IMR-90 (cell line): Measurements from ENCODE around the gene HECW1. TPM values are rescaled to one million over a fixed set of nuclear protein-coding genes. Genes with fewer than 3 reads are reported as not detected.

Source experiments
- ATAC-seq: fragments of 200-7000 bp; cut with Tn5 transposase; 2 replicates; pipeline ENCODE4 v1.9.1; 2020; ENCODE audit warnings: low read depth, mild to moderate bottlenecking, moderate library complexity
- BruUV-seq: library from RNA; stranded (reverse); fragments of 400-500 nt; replicated peaks from 2 replicates; lab custom pipeline; 2021; lab: Mats Ljungman, UMichigan
- CTCF ChIA-PET: fragments of 300-600 bp; formaldehyde crosslinking; extraction: SDS; loops from one replicate; lab custom pipeline; 2021; ENCODE audit warnings: antibody characterized with exemption; lab: Yijun Ruan, JAX
- POLR2A ChIA-PET: fragments of 300-600 bp; sonication (Branson Sonifier 250); formaldehyde crosslinking; loops from one replicate; lab custom pipeline; 2022; ENCODE audit warnings: antibody characterized with exemption; ENCODE audit not compliant: unreplicated experiment; lab: Charles Lee
- DNase-seq: peaks from one replicate; pipeline ENCODE4 v3.0.0; 2013
- H2AFZ ChIP-seq: replicated peaks from 2 replicates; pipeline ENCODE3; 2013; ENCODE audit warnings: low read length, mild to moderate bottlenecking; ENCODE audit not compliant: poor library complexity
- H2AK5ac ChIP-seq: 2 replicates; pipeline ENCODE4 v1.6.1; 2013; ENCODE audit warnings: low read depth, low read length, inconsistent platforms
- H2AK9ac ChIP-seq: replicated peaks from 2 replicates; pipeline ENCODE3; 2013; ENCODE audit warnings: mild to moderate bottlenecking, low read depth, low read length, moderate library complexity; ENCODE audit not compliant: poor library complexity
- H2BK120ac ChIP-seq: 2 replicates; pipeline ENCODE4 v1.6.1; 2013; ENCODE audit warnings: low read depth, low read length, inconsistent platforms
- H2BK15ac ChIP-seq: 3 replicates; pipeline ENCODE4 v1.6.1; 2013; ENCODE audit warnings: low read depth, low read length, inconsistent platforms
- H2BK20ac ChIP-seq: 2 replicates; pipeline ENCODE4 v1.6.1; 2013; ENCODE audit warnings: low read depth, mild to moderate bottlenecking, inconsistent platforms, low read length, moderate library complexity
- H2BK5ac ChIP-seq: 2 replicates; pipeline ENCODE4 v1.6.1; 2013; ENCODE audit warnings: mild to moderate bottlenecking, low read depth, low read length, inconsistent platforms; ENCODE audit not compliant: poor library complexity, severe bottlenecking
- H3K14ac ChIP-seq: replicated peaks from 2 replicates; pipeline ENCODE4 v1.6.1; 2013; ENCODE audit warnings: low read depth, low read length, inconsistent platforms
- H3K18ac ChIP-seq: 2 replicates; pipeline ENCODE4 v1.6.1; 2013; ENCODE audit warnings: low read depth, low read length, control low read depth
- H3K23ac ChIP-seq: 2 replicates; pipeline ENCODE4 v1.6.1; 2013; ENCODE audit warnings: low read depth, low read length, inconsistent platforms
- H3K27ac ChIP-seq: 2 replicates; pipeline ENCODE4 v1.5.1; 2013; ENCODE audit warnings: mild to moderate bottlenecking, control low read depth, low read length; ENCODE audit not compliant: insufficient read depth
- H3K27me3 ChIP-seq: 2 replicates; pipeline ENCODE4 v1.6.1; 2013; ENCODE audit warnings: low read length; ENCODE audit not compliant: control insufficient read depth, insufficient read depth
- H3K36me3 ChIP-seq: 2 replicates; pipeline ENCODE4 v1.6.1; 2013; ENCODE audit warnings: low read length, mixed read lengths; ENCODE audit not compliant: control insufficient read depth, insufficient read depth
- H3K4ac ChIP-seq: 2 replicates; pipeline ENCODE4 v1.6.1; 2013; ENCODE audit warnings: low read depth, low read length, inconsistent platforms
- H3K4me1 ChIP-seq: 2 replicates; pipeline ENCODE4 v1.6.1; 2013; ENCODE audit warnings: low read length, mixed read lengths; ENCODE audit not compliant: control insufficient read depth, insufficient read depth
- H3K4me2 ChIP-seq: 2 replicates; pipeline ENCODE4 v1.6.1; 2013; ENCODE audit warnings: low read depth, mild to moderate bottlenecking, control low read depth, low read length, moderate library complexity
- H3K4me3 ChIP-seq: 2 replicates; pipeline ENCODE4 v1.5.1; 2013; ENCODE audit warnings: low read depth, mild to moderate bottlenecking, control low read depth, low read length, moderate library complexity; ENCODE audit not compliant: insufficient read depth
- H3K56ac ChIP-seq: 2 replicates; pipeline ENCODE4 v1.6.1; 2013; ENCODE audit warnings: low read length, inconsistent platforms; ENCODE audit not compliant: insufficient read depth; ENCODE audit errors: extremely low read depth
- H3K79me1 ChIP-seq, 2 experiments: 2 replicates each; pipeline ENCODE4 v1.6.1; 2013; ENCODE audit warnings: low read length in 2 of 2, inconsistent platforms in 1 of 2, low read depth in 1 of 2
- H3K9ac ChIP-seq: 2 replicates; pipeline ENCODE4 v1.6.1; 2013; ENCODE audit warnings: low read depth, low read length, control low read depth
- H3K9me1 ChIP-seq: 2 replicates; pipeline ENCODE4 v1.6.1; 2013; ENCODE audit warnings: low read length, inconsistent platforms; ENCODE audit not compliant: insufficient read depth
- H3K9me3 ChIP-seq: 2 replicates; pipeline ENCODE4 v1.6.1; 2013; ENCODE audit warnings: low read length; ENCODE audit not compliant: control insufficient read depth, insufficient read depth
- H4K20me1 ChIP-seq: 2 replicates; pipeline ENCODE4 v1.6.1; 2013; ENCODE audit warnings: low read length, inconsistent platforms; ENCODE audit not compliant: insufficient read depth
- H4K5ac ChIP-seq: 2 replicates; pipeline ENCODE4 v1.6.1; 2013; ENCODE audit warnings: mild to moderate bottlenecking, low read depth, low read length, control low read depth
- H4K8ac ChIP-seq, 2 experiments: 2 replicates each; pipeline ENCODE4 v1.6.1; 2013; ENCODE audit warnings: low read depth in 2 of 2, low read length in 2 of 2, control low read depth in 1 of 2, inconsistent platforms in 1 of 2
- H4K91ac ChIP-seq: 2 replicates; pipeline ENCODE4 v1.6.1; 2013; ENCODE audit warnings: low read depth, low read length, inconsistent platforms; ENCODE audit not compliant: insufficient read depth
- BHLHE40 ChIP-seq: fragments of 150-350 bp; IDR thresholded peaks from 2 replicates; pipeline ENCODE4 v1.6.1; 2016; ENCODE audit warnings: mild to moderate bottlenecking, low read depth, low read length
- CEBPB ChIP-seq: IDR thresholded peaks from 2 replicates; pipeline ENCODE4 v1.6.1; 2012; ENCODE audit warnings: low read depth, low read length, improper control_type of control experiment
- FOS ChIP-seq: fragments of 150-350 bp; IDR thresholded peaks from 2 replicates; pipeline ENCODE4 v1.6.1; 2016; ENCODE audit warnings: low read depth, low read length
- MAFK ChIP-seq: IDR thresholded peaks from 2 replicates; pipeline ENCODE4 v1.6.1; 2012; ENCODE audit warnings: low read depth, low read length, improper control_type of control experiment
- MXI1 ChIP-seq: IDR thresholded peaks from 2 replicates; pipeline ENCODE4 v1.6.1; 2012; ENCODE audit warnings: low read depth, mild to moderate bottlenecking, low read length, moderate library complexity, borderline replicate concordance
- NFE2L2 ChIP-seq: fragments of 150-350 bp; IDR thresholded peaks from 2 replicates; pipeline ENCODE4 v1.6.1; 2016; ENCODE audit warnings: low read depth, mild to moderate bottlenecking, low read length
- RFX5 ChIP-seq: IDR thresholded peaks from 2 replicates; pipeline ENCODE4 v1.8.0; 2012; ENCODE audit warnings: low read depth, mild to moderate bottlenecking, low read length, moderate library complexity
- WGBS, 2 experiments: methylation state at CpG; one replicate each; pipeline versions ENCODE4 v1.1.5 to v1.1.7; 2013; ENCODE audit warnings: missing lambda C conversion rate in 2 of 2; ENCODE audit not compliant: insufficient read length in 1 of 2; ENCODE audit errors: extremely low coverage in 2 of 2; 5-methylcytosine and 5-hydroxymethylcytosine counted together
- dilution Hi-C: fragments of 300-500 bp; cut with HindIII; formaldehyde crosslinking; loops from one replicate; pipeline ENCODE4 v1.14.3; 2018; ENCODE audit warnings: low sequenced_read_pairs; ENCODE audit not compliant: unreplicated experiment
- in situ Hi-C: fragments of 300-500 bp; cut with MboI; formaldehyde crosslinking; loops from 3 replicates; pipeline ENCODE4 v1.14.3; 2019; ENCODE audit warnings: low sequenced_read_pairs, inconsistent platforms, mixed read lengths
- intact Hi-C: fragments of 100-400 bp; cut with micrococcal nuclease; formaldehyde crosslinking; loops from 2 replicates; pipeline ENCODE4 v1.10.0; 2022
- polyA plus RNA-seq, 3 experiments: library from polyadenylated mRNA; depleted of rRNA; stranded (reverse); fragments of >200 nt; gene quantifications; 2 replicates each; pipeline ENCODE4 v1.2.3, GENCODE V29; 2012; ENCODE audit warnings: low replicate concordance in 1 of 3
- total RNA-seq: library from RNA; depleted of rRNA; stranded (reverse); fragments of >200 nt; gene quantifications from 2 replicates; pipeline ENCODE4 v1.2.3, GENCODE V29; 2012

Gene HECW1
- total and polyA plus RNA-seq, 2 of the 4 experiments (the other 2 are of a cell fraction): 0.56 to 1.3 TPM

GRCh38 chr7:43265139-43265538, 152.7 kb downstream of the HECW1 start:
- H3K14ac ChIP-seq: no peak overlapping the region
- H2AK9ac ChIP-seq: no peak overlapping the region
- no peaks in the 10 kb centered on the region; the same call in 1 of the 2 replicates for H3K27me3 ChIP-seq
- no peaks in the 10 kb centered on the region for H4K20me1 ChIP-seq
- H2BK20ac ChIP-seq: no peak overlapping the region
- ChIA-PET CTCF (interaction anchor here (0.6 to 1.1 kb wide), 3 partner anchors 11 to 162 kb away, joined by 3 to 4 read pairs (median 3); no protein-coding TSS in a partner anchor), POLR2A (no interaction called here)
- no peak overlapping the region for H2AFZ ChIP-seq
- in situ Hi-C loops: loop anchor here (25.0 kb wide), 1 partner anchor 447 kb away; no protein-coding TSS in a partner anchor
- no peaks in the 10 kb centered on the region for H3K9me1 ChIP-seq
- no CpG with 5 or more reads among the region's 3 CpGs for WGBS, 2 experiments
- H4K91ac ChIP-seq: no peak overlapping the region
- no peak overlapping the region for H3K18ac ChIP-seq
- no peak overlapping the region for H3K23ac ChIP-seq
- no peak overlapping the region for H2BK15ac ChIP-seq
- no peak overlapping the region for H2BK5ac ChIP-seq
- no peaks in the 10 kb centered on the region for H3K79me1 ChIP-seq
- ATAC-seq (no peak), DNase-seq (no peak)
- no peak overlapping the region for H3K27ac ChIP-seq
- no peak overlapping the region for H4K5ac ChIP-seq
- H2AK5ac ChIP-seq: no peak overlapping the region
- H3K9ac ChIP-seq: no peak overlapping the region
- H3K9me3 ChIP-seq: no peaks in the 10 kb centered on the region
- no peak overlapping the region for H4K8ac ChIP-seq
- no peak overlapping the region for H3K4me3 ChIP-seq
- no peaks in the 10 kb centered on the region for H3K4me1 ChIP-seq
- no peak overlapping the region for H2BK120ac ChIP-seq
- no peak overlapping the region for H3K56ac ChIP-seq
- BruUV-seq: no TSS peak
- H3K36me3 ChIP-seq: no peaks in the 10 kb centered on the region
- intact Hi-C loops: no loop called here
- TF ChIP-seq MAFK (no peak), FOS (no peak), CEBPB (no peak), MXI1 (no peak), RFX5 (no peak), BHLHE40 (no peak), NFE2L2 (no peak)
- H3K4me2 ChIP-seq: no peak overlapping the region
- no peak overlapping the region for H3K4ac ChIP-seq
- dilution Hi-C loops: no loop called here
